ENCODE results near the gene PSMD1. TPM values are rescaled to one million over a fixed set of nuclear protein-coding genes. Genes with fewer than 3 reads are reported as not detected.

PSMD1 gene
- 135 TPM for total RNA-seq

DNA sequence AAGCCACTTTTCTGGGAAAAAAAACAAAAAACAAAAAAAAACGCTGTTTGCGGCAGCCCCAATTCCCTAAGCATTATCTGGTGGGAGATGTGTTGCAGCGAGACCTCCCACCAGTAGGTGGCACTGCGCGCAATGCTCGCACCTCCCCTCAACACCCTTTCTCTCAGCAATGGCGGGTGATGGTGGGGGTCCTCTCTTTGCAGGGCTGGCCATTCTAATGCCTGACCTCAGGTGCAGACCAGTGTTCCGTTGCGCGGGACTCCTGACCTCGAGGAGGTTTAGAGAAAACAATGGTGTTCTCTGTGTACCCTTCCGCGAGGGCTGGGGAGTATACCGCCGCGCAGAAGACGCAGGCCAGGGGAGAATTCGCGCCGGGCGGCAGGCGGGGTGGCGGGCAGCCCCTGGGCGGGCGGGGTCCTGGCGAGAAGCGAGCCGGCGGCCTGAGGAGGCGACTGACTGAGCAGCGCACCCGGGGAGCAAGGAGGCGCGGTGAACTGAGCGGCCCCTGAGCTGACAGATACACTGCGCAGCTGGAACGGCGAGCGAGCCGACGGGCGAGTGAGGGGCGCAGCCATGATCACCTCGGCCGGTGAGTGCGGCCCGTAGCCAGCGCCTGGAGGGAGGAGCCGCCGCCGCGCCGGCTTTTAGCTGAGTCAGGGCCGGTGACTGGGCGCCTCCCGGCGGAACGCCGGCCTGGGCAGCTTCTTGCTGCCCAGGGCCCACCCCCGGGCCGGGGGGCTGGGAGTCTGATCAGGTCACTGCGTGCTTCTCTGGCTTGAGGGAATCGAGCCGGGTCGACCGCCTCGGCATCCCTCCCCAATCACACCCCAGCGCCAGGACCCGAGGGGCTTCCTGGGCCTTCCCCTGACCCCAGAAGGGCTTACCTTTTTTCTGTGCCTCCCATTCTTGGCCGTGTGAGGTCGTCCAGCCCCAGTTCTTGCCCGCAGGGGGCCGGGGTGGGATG lies at the start of gene PSMD1:
PSMD1 (plus strand) TSS at position 415 of the 964 bp plus-strand sequence; CDS start at position 574, 159 bp downstream.

DNA sequence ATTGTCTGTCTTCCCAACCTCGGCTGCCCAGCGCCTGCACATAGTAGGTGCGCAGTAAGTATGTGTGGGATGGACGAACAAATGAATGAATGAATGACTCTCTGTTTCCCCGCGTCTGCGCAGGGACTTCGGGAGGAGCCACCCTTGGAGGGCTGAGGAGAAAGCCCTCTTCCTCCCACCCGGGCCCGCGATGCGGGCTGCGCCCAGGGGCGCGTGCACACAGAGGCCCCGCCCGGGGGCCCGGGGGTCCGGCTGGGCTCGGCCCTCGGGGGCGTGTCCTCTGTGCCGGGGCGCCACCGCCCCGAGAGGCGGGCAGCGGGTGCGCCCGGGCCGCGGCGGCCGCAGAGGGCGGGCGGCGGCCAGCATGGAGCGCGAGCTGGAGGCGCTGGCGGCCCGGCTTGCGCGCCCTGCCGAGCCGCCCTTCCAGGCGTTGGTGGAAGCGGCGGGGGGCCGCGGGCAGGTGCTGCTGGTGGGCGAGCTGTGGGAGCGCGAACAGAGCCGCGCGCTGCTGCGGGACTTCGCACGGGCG lies 19.4 kb upstream of the PSMD1 start, which contains the start of gene C2orf72:
C2orf72 (plus strand) TSS at position 322 of the 529 bp plus-strand sequence; CDS start at position 365, 43 bp downstream.

DNA sequence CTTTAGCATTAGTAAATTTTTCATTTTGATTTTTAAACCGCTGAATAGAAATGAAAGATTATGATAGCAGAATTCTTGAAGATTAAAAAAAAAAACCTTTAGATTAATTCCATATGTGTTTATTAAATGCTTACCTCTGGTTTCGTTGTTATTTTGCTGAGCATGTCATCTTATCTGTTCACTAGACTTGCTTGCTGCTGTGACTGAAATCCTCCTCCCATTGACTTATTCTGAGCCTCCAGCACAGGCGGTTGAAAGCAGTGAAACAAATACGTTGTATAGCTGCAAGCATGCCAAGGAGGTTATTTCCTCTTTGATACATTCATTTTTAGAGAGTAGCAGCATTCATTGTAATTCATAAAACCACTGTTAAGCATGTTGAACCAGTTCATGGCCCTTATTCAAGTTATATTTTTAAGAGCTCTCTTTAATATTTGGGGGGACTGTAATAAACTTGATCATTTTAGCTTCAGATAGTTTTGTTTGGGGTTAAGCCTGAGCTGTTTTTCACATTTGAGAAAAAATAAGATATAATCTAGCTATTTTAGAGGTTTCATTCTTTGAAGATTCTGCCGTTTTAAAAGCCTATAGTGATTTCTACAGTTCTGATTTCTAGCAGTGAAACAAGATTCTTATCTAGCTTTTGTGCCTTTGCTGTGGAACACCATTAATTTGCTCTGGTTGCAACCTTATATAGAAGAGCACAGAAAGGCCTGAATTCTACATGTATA lies 68.3 kb downstream of the PSMD1 start, which contains the start of gene HTR2B:
HTR2B (minus strand) TSS at position 205 of the 731 bp plus-strand sequence. CDS start 1,278 bp downstream, outside the sequence.

DNA sequence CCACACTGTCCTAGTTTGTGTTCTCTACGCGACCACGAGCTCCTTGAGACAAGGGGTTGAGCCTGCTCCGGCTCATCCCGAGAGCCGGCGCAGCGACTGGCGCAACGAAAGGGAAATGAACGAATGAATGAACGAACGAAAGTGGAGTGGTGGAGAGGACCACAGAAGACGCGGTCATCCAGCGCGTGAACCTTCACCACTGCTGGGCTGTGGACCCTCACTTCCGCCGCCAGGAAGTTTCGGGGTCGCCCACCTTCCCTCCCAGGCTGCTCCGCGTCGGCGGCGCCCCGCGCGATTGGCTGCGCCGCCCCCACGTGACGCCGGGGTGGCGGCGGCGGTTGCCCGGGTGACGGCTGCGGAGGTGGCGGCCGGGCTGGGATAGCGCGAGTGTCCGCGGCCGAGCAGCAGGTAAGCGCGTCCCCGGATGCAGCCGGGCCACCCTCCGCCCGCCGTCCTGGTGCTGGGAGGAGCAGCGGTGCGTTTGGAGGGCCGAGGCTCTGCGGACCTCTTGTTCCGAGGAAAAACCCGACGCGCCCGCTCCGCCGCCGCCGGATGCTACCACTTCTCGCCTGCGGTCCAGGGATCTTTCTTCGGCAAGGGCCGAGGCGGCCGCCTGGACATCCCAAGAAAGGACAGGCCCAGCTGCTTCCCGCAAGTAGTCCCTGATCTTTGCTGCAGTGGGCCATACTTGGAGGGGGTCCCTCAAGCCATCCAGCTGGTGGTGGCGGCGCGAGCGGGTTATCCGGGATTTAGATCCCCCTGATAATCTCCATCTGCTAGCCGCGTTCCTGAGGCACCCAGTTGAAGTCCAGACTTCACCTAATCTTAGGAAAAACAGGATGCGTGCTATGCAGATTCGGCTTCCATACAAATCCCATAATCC lies 141.9 kb downstream of the PSMD1 start, which contains the start of gene ARMC9:
ARMC9 (plus strand) TSS at position 341 of the 883 bp plus-strand sequence. CDS start 7,608 bp downstream, outside the sequence.

Small RNAs within 50 kb of the gene (small RNA-seq; reads per million reads assigned to genes)
- not detected for gene RNU1-93P (ENCODE audit: low replicate concordance)

Other genes with a start within 250 kb of the PSMD1 start
- gene ITM2C, start 191.9 kb upstream of the PSMD1 start, total RNA-seq = 100 TPM
- not detected for gene GPR55, start 131.6 kb upstream of the PSMD1 start, total RNA-seq
- gene SPATA3, start 60.7 kb upstream of the PSMD1 start, total RNA-seq = not detected
- gene C2orf72, start 19.3 kb upstream of the PSMD1 start, total RNA-seq = 33.5 TPM
- gene HTR2B, start 68.2 kb downstream of the PSMD1 start, total RNA-seq = 0.31 TPM
- gene ARMC9, start 141.8 kb downstream of the PSMD1 start, total RNA-seq = 34.1 TPM

All from parietal lobe (tissue), 2 donors.